ENCODE results near the gene HIGD1A.

DNA sequence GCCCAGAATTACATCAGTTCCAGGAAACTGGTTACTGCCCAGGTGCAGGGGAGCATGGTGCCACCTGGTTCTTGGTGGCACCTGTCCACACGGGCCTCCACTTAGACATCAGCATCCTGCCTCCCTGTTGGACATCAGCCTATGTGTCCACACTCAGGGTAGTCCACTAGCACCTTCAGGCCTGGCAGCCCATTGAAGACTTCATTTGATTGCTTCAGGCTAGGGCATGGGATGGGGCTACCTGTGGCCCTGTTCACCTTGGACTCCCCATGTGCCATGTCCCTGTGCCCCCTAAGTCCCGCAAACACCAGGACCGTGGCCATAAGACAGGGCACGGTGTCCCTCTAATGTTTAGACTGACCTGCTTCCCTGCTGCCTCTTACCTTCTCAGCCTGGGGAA is 40.5 kb upstream of the HIGD1A start:
- TF ChIP-seq EZH2 (IDR thresholded peaks at IDR 0.05; ENCODE audit: insufficient read depth, low read length) (no peak), CTCF (IDR thresholded peaks at IDR 0.05; ENCODE audit: insufficient read depth, low read depth, low read length) (no peak)
